GM18499 (cell line): ENCODE data around the gene ITGB1.
"Not testable (repeated sequence)": the region's sequence is repeated elsewhere in the genome, so short reads cannot be mapped to it uniquely, and the experiment has no call there.

Experiments
- ATAC-seq: cut with Tn5 transposase; IDR thresholded peaks from one replicate; pipeline ENCODE4 v1.9.1; 2021; ENCODE audit warnings: moderate number of reproducible peaks; ENCODE audit not compliant: insufficient read depth, unreplicated experiment

The ITGB1 gene

DNA sequence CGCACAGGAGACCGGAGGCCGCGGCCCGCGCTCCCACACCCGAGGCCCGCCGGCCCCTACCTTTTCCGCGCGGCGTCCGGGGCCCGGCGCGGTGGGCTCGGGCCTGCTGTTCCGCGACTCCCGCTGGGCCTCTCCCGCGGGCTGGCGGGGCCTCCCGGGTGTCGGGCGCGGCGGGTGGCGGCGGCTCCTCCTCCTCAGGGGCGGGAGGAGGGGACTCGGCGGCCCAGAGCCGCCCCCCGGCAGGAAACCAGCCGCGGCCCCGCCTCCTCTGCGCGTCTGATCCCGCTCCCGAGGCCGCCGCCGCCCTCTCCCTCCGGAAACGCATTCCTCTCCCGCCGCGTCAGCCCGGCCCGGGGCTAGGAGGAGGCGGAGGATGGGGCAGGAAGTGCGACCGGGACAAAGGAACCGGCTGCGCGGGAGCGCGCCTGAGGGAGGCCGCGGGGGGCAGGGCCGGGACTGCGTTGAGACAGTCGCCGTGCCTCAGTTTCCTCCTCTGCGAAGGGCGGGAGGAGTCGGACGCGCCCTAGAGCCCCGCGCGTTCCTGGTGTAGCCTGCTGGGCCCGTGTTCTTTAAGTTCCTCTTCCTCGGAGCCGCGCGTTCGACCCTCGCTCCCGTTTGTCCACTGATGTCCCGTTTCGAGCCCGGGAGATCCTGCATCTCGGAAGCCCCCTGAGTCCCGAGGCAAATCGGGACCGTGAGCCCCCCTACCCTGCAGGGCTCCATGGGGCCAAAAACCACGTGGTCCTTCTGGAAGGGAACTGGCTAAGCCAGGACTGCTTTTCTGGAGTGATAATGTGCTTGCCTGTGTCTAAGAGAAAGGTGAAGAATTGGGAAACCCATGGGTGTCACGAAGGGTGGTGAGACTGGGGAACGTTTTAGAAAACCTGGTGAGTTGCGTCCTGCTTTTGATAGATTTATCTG lies at the start of gene ITGB1:
ITGB1 (minus strand) TSS at position 146 of the 921 bp plus-strand sequence. CDS start 22,672 bp downstream, outside the sequence.
- no peak for ATAC-seq

DNA sequence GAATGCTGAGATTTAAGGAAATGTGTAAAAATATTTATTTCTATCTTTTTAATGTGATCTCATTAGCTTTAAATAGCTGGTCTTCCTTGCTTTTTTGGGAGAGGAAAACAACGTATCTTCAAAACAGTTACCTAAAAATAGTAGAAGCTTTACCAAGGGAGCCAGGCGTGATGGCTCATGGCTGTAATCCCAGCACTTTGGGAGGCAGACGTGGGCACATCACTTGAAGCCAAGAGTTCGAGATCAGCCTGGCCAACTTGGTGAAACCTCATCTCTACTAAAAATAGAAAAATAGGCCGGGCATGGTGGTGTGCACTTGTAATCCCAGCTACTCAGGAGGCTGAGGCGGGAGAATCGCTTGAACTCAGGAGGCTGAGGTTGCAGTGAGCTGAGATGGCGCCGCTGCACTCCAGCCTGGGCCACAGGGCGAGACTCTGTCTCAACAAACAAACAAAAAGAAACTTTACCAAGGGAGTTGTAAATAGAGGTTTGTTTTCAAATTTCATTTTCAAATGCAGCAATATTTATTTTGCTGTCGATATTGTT lies 48.4 kb upstream of the ITGB1 start:
- no peak for ATAC-seq

DNA sequence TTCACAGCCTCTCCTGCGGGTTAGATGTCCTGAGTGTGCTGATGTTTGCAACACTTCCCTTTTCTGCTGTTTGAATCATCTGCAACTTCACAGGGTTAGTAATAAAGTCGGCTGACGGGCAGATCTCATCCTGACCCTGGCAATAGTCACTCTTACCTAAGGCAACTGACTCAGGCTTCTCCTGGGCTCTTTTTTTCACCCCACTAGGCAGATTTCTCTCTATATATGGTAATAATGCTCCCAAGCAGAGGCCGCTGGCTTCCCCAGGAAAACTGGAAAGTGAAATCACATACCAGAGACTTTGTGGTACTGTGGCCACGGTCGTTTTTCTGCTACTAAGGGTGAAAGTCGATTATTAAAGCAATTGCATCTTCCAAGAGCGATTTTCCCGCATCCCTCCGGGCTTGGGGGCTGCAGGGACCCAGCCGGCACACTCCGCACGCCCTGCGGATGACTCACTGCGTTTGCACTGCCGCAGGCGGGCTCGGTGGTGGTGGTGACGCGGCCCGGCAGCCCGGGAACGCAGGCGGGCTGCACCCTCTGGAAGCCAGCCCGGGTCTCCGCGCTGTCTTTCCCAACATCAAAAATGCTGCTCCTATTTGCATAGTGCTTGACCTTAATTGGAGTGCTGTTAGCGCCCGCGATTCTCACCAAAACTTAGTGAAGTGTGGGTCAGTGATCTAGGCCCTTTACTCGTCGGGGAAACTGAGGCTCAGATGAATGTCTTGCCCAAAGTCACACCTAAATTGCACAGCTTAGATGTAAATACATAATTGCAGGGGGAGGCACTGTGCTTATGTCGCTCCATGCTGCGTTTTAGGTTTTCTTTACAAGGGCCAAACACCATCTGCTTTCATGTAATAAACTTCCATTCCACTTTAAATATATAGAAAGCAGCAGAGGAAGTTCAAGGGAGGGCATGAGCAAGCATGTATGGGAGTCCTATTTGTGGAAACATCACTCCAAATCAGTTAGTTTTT lies 47.6 kb upstream of the ITGB1 start:
- peak; percentile 61 for ATAC-seq

DNA sequence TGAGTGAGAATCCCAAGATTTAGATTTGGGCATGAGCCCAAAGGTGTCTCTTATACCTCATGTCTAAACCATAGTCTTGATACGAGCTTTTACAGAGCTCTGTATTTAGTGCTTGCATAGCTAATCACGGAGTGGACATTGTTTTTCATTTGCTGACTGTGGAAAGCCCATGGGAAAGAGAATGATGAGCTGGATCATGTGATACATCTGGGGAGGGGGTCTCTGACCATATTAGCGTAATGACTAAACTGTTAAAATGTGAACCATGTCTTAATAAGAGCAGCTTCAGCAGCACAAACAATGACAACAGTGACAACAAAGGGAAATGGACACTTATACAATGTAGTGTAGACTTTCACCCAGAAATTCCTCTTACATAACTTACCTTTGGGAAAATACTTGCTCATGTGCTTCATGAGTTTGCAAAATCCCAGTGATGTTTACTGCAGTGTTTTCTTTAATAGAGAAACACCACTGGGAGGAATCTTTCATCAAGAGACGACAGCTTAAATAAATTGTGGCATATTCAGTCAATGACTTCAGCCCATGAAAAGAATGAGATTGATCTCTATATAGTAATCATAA lies 44.0 kb upstream of the ITGB1 start:
- no peak for ATAC-seq

DNA sequence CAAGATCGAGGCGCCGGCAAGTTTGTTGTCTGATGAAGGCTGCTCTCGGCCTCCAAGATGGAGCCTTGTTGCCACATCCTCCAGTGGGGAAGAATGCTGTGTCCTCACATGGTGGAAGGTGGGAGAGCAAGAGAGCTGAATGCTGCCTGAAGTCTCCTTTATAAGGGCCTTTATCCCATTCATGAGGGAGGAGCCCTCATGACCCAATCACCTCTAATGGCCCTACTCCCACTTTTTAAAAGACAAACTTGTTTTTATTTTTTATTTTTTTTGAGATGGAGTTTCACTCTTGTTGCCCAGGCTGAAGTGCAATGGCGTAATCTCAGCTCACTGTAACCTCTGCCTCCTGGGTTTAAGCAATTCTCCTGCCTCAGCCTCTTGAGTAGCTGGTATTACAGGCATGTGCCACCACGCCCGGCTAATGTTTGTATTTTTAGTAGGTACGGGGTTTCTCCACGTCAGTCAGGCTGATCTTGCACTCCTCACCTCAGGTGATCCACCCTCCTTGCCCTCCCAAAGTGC lies 40.1 kb upstream of the ITGB1 start:
- not testable (repeated sequence) for ATAC-seq

DNA sequence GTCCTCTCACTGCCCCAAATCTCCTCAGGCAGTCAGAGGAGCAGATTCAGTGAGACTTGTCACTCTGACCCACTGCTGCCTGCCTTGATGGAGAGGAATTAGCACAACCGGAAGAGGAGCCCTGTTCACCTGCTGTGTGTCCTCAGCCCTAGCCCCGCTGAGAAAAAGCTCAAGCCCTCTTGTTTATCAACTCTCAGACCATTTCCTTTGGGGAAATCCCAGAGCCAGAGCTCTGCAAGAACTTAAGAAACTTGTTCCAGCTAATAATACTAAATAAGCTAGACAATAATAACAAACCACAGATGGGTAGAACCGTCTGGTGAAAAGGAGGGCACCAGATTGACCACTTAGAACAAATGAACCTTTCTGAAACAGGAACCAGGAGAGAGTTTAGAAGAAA lies 37.7 kb upstream of the ITGB1 start:
- peak; percentile 65 for ATAC-seq

DNA sequence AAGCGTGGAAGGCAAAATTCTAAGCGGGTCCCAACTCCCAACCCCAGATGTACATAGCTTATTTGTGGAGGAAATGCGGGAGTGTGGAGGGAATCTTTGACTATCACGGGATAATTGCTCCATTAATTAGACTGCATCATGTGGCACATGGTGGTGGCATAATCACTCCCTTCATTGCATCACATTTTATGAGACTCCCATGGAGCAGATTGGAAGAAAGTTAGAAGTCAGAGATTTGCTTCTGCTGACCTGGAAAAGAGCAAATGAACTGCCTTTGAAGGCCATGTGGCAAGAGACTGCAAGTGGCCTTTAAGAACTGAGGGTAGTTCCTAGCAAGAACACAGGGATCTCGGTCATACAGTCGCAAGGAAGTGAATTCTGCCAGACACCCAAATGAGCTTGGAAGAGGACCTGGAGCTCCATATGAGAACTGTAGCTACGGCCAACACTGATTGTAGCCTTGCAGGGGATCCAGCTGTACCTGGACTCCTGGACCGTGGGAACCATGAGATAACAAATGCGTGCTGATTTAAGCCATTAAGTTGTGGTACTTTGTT lies 37.1 kb upstream of the ITGB1 start:
- ATAC-seq = no peak

DNA sequence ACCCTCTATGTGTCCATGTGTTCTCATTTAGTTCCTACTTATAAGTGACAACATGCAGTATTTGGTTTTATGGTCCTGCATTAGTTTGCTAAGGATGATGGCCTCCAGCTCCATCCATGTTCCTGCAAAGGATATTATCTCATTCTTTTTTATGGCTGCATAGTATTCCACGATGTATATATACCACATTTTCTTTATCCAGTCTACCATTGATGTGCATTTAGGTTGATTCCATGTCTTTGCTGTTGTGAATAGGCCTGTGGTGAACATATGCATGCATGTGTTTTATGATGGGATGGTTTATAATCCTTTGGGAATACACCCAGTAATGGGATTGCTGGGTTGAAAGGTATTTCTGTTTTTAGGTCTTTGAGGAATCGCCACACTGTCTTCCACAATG lies 36.6 kb upstream of the ITGB1 start:
- ATAC-seq = not testable (repeated sequence)

DNA sequence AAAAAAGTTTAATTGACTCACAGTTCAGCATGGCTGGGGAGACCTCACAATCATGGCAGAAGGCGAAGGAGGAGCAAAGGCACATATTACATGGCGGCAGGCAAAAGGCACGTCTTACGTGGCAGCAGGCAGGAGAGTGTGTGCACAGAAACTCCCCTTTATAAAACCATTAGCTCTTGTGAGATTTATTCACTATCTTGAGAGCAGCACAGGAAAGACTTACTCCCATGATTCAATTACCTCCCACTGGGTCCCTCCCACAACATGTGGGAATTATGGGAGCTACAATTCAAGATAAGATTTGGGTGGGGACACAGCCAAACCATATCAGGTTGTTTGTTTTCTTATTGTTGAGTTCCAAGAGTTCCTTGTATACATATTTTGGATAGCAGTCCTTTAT lies 34.3 kb upstream of the ITGB1 start:
- not testable (repeated sequence) for ATAC-seq

DNA sequence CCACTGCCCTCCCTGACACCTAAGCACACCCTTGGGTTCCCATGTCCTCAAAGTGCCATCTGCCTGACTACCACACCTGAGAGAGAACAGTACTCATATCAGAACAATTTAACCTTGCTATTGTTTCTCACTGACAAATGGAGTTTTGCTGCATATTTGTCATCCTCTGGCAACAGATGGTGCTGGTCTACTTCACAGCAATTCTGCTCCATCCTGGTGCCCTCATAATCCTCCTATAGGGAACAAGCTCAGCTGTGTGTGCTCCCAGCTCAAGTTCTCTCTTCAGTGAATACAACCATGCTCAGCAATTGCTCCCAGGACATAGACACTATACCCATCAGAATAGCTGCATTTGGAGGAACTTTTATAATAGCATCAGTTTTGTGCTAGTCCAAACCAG lies 32.8 kb upstream of the ITGB1 start:
- no peak for ATAC-seq

DNA sequence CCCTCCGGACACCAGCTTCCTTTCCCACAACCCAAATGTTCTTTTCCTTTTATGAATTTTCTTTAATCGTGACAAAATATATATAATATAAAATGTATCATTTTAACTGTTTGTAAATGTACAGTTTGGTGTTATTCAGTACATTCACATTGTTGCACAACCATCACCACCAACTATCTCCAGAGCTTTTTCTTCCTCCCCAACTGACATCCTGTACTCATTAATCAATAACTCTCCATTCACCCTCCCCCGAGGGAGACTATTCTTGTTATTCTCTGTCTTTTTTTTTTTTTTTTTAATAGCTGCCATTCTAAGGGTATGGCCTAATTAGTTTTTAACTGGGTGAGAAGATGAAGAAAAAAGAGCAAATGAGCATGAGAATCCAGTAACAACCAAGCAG lies 30.6 kb upstream of the ITGB1 start:
- ATAC-seq = no peak

DNA sequence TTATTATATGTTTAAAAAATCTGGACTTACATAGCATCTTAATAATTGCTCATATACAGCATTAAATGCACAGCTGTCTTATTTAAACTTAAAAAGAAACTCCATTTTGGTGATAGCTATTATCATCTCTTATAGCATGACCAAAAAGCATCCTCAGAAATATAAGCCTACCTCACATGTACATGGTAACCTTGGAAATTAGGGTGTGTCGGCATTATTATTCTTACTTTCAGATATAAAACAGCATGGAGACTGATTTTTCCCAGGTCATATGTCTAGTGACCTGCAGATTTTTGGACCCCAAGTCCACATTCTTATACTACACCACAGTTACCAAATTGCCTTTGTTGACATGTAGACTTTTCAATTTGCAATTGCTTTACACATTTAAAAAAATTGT lies 29.1 kb upstream of the ITGB1 start:
- ATAC-seq = no peak

DNA sequence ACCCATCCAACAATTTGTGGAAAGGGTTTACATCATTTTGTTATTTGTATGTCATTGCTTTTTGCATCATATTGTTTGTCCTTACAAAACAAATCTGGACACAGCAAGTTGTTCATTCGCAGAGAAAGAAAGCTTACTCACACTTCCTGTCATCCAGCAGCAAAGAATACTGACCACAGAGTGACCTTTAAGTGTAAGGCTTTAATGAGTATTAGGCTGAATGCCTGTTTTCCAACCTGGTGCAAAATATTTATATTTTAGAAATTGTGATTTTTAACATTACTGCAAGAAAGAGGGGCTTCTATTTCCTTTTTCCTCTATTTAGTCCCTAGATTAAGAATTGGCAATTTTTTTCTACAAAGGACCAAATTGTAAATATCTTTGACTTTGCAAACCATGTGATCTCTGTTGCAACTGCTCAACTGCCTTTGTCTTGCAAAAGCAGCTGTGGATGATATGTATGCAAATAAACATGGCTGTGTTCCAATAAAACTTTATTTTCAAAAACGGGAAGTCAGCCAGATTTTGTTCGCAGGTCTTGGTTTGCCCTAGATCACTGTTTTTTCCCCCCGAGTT lies 27.8 kb upstream of the ITGB1 start:
- no peak for ATAC-seq

DNA sequence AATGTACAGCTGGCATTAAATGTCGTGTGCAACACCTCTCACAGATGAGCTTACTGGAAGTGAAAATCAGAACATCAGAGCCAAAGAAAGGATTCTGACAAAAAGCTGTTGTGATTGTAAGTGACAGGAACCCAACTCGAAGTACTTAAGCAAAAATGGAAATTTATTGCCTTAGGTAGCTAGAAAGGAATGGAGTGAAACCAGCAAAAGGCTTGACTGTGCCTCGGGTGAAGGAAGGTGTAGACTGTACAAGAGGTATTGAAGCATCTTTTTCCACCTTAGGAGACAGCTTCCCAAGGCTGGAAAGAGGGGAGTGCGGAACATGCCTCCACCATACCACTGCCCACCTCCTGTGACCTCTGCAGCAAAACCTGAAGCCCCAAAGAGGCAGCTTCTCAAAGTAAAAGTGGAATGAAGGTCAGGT lies 27.3 kb upstream of the ITGB1 start:
- ATAC-seq = no peak

DNA sequence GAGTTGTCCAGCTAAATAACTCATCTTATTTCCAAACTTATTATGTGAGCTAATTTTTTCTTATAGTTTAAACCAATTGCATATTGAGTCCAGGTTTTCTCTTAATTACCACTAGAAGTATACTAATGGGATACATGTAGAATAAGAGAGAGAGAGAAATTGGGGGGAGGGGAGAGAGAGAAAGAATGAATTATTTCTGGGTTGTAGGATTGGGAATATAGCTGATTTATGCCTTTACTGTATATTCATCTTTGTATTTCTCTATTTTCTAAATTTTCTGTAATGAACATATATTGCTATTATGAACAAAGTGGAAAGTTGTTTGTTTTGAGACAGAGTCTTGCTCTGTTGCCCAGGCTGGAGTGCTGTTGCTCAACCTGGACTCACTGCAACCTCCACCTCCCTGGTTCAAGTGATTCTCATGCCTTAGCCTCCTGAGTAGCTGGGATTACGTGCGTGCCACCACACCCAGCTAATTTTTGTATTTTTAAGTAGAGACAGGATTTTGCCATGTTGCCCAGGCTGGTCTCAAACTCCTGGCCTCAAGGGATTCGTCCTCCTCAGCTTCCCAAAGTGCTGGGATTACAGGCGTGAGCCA lies 26.1 kb upstream of the ITGB1 start:
- ATAC-seq = no peak

DNA sequence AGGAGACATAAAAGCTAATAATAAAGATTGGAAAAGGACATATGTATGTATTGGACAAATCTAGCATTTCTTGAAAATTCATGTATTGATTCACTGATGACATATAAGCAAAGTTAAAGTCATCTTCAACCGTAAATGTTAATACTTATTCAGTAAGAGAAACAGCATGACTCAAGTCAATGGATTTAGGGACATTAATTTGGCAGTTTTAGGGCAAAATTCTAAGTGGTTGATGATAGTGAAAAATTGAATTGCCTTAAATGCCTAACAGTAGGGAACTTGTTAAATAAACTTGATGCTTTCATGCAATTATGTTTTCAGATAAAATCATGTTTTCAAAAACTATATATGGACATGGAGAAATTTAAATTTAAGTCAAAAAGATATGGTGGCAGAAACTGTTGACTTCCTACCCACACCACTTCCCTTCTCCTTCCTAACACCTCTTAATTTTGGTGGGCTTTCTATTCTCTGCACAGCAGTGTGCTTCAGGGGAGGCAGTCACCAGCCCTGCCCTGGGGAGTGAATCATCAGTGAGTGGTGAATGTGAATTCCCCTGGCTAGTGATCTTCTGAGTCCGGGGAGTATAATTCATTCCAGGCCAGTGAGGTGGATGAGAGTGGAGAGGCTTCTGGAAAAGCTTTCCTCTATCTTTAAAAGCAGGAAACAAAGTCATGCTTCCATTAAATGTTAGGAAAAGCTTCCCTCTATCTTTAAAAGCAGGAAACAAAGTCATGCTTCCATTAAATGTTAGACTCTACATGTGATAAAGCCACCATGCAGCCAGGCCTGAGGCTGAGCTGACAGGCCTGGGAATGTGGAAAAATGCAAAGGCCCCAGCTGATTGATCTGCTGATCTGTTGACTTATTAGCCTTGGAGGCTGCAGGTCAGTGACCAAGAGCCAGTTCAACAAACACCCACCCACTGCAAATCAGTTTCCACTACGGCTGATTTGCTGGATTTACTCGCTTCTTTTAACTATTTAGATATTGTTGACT lies 25.2 kb upstream of the ITGB1 start:
- ATAC-seq = no peak

DNA sequence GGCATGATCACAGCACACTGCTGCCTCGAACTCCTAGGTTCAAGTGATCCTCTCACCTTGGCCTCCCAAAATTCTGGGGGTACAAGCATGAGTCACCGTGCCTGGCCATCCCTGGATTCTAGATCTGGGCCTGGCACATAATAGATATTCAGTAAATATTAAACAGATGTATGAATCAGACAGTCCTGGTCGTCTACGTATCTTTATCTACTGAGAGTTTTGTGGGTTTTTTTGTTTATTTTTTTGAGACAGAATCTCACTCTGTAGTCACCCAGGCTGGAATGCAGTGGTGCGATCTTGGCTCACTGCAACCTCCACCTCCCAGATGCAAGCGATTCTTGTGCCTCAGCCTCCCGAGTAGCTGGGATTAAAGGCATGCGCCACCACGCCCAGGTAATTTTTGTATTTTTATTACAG lies 24.3 kb upstream of the ITGB1 start:
- no peak for ATAC-seq

DNA sequence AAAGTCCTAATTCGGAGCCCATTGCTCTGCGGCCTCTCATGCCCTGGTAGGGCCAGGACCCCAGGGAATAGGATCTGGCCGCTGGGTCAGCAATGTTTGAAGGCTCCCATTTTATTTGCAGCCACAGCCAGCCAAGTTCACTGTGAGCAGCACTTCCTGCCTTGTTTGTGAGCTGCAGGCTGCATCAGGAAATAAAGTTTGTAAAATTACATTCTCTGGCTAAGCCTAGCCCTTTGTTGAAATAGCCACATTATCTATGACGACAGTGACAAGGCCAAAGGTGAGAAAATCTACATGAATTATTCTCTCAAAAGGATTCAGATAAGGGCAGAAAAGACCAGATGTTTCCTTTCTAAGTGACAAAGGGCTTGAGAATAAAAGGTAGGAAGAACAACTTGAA lies 23.7 kb upstream of the ITGB1 start:
- no peak for ATAC-seq
